Neuron (in vitro differentiated cells): ENCODE data around the gene SYNE1.

Experiments used
- H2AFZ ChIP-seq: one replicate; pipeline ENCODE4 v1.6.1; 2013; ENCODE audit warnings: low read depth, mild to moderate bottlenecking, inconsistent platforms, low read length, moderate library complexity
- H3K27me3 ChIP-seq: one replicate; pipeline ENCODE4 v1.6.1; 2013; ENCODE audit warnings: low read length; ENCODE audit not compliant: insufficient read depth
- H3K36me3 ChIP-seq: one replicate; pipeline ENCODE4 v1.6.1; 2013; ENCODE audit warnings: low read length; ENCODE audit not compliant: insufficient read depth
- H3K4me1 ChIP-seq: one replicate; pipeline ENCODE4 v1.6.1; 2013; ENCODE audit warnings: low read length; ENCODE audit not compliant: insufficient read depth
- H3K4me3 ChIP-seq: 2 replicates; pipeline ENCODE4 v1.5.1; 2013; ENCODE audit warnings: mild to moderate bottlenecking, low read length, moderate library complexity
- H3K9me3 ChIP-seq: one replicate; pipeline ENCODE4 v1.6.1; 2013; ENCODE audit warnings: low read length

SYNE1 gene

DNA sequence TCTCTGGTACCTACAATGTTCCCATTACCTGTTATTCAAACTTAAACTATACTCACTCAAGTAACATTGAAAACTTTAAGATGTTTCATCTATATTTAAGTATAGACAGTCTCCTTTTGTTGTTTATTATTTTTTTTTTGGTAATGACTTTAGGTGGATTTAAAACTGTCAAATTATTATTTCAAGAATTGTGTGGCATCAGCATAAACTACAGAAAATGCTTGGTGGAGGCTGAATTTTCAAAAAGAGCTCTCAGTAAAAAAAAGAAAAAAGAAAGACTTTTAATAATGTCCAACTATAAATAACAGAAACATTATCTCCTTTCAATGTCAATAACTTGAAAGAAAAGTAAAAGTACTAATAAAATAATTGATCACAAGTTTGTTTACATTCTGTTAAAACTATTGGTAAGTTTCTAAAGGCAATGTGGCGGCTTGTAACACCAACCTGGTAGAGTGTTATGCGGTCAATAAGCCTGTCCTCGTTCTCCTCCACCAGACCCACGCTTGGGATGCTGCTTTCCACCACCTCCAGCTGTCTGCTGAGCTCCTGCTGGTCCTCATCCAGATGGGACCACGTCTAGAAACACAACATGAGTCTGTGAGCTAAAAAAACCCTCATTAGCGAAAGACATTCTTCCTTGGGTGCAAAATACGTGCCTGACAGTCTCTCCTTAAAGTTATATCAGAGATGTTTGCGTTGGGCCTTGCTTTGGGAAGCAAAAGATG is 400.6 kb downstream of the SYNE1 start:
- Histone ChIP-seq H3K27me3 (no peaks in the 10 kb centered on the region), H3K4me1 (no peaks in the 10 kb centered on the region), H2AFZ (no peak overlapping the region), H3K36me3 (peaks cover 23% of the 10 kb centered on the region), H3K9me3 (no peaks in the 10 kb centered on the region), H3K4me3 (no peak overlapping the region)

DNA sequence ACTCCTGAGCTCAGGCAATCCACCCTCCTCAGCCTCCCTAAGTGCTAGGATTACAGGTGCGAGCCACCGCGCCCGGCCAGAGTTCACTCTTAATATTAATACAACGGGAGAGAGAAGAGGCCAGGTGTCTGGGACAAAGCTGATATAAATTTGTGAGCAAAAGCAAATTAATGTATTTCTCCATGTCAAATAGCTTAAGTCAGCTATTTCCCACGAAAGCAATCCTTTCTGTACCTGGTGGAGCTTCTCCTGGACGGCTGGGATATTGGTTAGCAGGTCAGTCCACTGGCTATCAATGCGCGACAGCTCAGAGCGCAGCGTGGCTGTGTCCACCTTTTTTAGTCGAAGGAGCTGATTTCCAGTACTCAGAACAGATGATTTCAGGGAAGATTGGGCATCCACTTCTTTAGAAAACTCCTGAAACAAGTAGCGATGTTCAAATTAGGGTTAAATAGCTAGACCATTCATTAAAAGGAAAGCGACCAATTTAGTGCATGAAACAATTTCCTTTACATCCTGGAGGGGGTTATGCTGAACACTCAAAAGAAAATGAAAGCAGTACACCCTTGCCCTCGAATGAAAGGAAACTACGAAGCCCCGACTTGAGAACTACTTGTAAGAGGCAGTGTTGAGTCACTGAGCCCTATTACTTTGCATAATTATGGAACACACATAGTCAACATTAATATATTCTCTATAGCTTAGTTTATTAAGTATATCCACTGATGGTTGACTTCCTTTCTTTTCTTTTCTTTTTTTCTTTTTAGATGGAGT is 403.4 kb downstream of the SYNE1 start:
- Histone ChIP-seq H3K4me3 (no peak overlapping the region), H3K36me3 (peaks cover 23% of the 10 kb centered on the region), H3K27me3 (no peaks in the 10 kb centered on the region), H2AFZ (no peak overlapping the region), H3K4me1 (no peaks in the 10 kb centered on the region), H3K9me3 (no peaks in the 10 kb centered on the region)

DNA sequence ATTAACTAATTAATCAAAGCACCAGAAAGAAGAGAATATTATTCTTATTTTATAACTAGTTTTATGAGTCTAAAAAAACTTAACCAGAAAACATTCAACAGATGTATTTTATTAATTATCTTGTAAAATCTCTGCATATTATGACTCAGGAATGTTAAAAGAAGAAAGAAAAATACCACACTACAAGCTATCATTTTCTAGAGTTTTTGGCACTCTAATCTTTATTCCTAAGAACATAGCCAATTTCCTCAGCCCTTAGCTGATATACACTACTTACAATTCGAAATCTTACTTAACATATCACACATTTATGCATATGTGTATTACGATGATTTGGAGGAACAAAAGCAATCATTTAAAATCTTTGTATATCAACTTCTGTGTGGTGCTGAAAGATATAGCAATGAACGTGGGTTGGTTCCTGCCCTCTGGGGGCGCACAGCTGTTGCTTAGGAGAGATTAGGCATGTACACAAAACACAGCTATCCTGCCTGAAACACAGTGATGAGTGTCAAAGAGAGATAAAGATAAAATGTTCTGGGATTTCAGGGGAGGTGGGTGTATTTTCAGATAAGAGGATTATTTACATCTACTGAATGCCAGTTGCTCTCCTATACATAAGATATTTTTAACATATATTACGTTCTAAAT is 404.5 kb downstream of the SYNE1 start:
- H3K4me1 ChIP-seq = no peaks in the 10 kb centered on the region
- H3K27me3 ChIP-seq = no peaks in the 10 kb centered on the region
- no peak overlapping the region for H2AFZ ChIP-seq
- H3K9me3 ChIP-seq = no peaks in the 10 kb centered on the region
- H3K36me3 ChIP-seq = peaks cover 19% of the 10 kb centered on the region
- H3K4me3 ChIP-seq = no peak overlapping the region

DNA sequence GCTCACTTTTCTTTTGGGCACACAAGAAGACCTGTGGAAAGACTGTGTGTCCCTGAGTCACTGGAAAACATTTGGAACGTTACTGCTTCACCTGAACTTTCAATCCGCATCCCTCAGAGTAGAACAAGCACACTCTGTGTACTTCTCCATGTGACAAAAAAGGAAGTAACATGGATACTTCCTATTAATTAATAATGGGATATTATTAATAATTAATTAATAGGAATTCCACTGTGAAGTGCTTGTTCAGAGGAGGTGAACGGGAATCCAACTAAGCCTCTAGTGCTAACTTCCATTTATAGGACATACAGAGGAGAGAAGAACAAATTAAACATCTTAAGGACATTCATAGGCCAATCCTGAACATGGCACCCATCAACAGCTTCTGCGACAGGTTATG is 407.8 kb downstream of the SYNE1 start:
- Histone ChIP-seq H2AFZ (no peak overlapping the region), H3K4me1 (no peaks in the 10 kb centered on the region), H3K36me3 (peaks cover 19% of the 10 kb centered on the region), H3K4me3 (no peak overlapping the region), H3K27me3 (no peaks in the 10 kb centered on the region), H3K9me3 (no peaks in the 10 kb centered on the region)

DNA sequence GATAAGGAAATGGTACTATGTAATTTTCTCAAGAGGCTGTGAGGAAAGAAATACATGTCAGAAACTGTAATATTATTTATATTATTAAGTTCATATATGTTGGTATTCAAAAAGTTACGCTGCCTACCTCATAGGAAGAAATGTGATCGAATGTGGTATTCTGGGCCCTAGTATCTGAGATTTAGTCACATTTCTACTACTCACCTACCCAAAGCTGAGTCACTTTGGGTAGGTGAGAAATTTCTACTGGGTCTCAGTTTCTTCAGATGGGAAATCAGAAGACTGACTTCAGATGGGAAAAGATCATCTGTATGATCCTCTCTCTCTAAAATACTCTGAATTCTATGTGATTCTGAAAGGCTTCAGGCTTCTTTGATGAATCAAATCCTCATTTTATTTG is 411.0 kb downstream of the SYNE1 start:
- Histone ChIP-seq H3K9me3 (peaks cover 13% of the 10 kb centered on the region), H3K27me3 (no peaks in the 10 kb centered on the region), H2AFZ (no peak overlapping the region), H3K36me3 (peaks cover 17% of the 10 kb centered on the region), H3K4me1 (no peaks in the 10 kb centered on the region), H3K4me3 (no peak overlapping the region)

DNA sequence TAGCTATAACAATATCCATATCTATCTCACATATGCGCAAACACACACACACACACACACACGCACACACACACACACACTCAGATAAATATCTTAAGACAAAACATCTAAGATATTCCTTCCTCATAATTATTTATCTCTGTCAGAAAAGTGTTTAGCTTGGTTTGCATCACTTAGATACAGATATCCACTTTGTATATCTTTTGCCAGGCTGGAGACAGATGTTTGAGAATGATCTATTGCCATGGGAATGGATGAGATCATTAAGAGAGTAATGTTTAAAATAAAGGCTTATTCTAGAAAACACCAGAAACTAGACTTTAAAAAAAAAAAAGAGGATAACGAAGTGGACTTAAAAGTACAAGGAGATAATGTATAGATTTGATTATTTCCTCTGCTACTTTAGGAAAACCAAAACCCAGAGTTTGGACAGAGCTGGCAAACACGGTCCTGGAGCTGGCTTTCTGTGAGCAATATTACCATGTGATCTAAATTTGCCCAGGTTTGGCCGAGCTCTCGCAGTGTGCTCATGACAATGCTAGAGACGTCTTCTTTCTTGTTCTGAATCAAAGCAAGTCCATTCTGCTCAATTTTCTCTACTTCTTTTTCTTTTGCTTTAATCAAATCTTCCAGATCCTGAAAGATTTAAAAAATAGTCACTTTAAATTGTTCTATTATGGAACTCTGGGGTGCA is 411.8 kb downstream of the SYNE1 start:
- H3K9me3 ChIP-seq = peaks cover 17% of the 10 kb centered on the region
- no peaks in the 10 kb centered on the region for H3K27me3 ChIP-seq
- H3K4me3 ChIP-seq = no peak overlapping the region
- no peak overlapping the region for H2AFZ ChIP-seq
- peaks cover 19% of the 10 kb centered on the region for H3K36me3 ChIP-seq
- no peaks in the 10 kb centered on the region for H3K4me1 ChIP-seq

DNA sequence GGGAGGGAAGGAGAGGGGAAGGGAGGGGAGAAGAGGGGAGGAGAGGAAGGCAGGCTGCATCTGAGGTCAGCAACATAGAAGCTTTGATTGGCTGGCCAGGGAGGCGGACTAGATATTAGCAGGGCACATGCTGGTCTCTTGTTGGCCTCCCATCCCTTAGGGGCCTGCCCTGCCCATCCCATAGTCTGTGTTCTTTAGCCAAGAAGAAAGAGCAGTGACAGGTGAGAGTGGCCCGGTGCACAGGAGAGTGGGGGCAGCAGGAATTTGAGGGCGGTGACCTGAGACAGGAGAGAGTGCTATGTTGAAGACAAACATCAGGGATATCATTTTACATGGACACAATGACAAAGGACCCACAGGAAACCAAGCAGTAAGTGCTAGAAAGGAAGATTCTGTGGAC is 413.5 kb downstream of the SYNE1 start:
- Histone ChIP-seq H3K36me3 (peaks cover 16% of the 10 kb centered on the region), H3K4me1 (no peaks in the 10 kb centered on the region), H3K4me3 (no peak overlapping the region), H3K9me3 (peaks cover 17% of the 10 kb centered on the region), H2AFZ (no peak overlapping the region), H3K27me3 (no peaks in the 10 kb centered on the region)

DNA sequence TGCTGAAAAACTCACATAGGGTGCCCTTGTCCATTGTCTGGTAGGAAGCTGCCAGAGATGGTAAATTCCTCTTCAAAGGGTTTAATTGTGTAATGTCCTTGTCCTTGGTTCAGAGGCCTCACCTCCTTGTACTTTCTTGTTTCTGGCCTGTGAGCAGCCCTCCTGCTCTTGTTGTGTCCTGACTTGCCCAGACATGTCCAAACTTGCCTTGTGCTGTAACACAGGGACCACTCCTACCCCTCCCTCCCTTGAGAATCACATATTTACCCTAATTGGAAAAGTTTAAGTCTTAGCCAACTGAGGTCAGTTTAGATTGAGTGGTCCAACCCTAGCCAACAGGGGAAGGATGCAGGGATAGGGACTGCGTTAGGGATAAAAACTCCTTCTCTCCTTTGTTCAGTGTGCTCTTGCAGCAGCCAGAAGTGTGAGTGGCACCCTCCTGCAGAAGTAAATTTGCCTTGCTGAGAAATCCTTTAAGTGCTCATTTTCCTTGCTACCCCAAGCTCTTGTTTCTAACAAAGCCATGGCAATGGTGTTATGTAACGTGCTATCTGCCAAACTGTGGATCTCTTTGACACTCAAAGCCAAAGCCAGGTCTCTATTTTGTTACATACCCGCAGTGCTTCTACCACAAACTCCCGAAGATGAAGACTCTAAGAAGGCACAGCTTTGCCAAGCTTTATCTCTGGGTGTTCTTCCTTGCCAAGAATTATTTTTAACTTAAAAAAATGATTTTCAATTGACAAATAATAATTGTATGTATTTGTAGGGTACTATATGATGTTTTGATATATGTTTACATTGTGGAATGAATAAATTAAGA is 415.1 kb downstream of the SYNE1 start:
- peaks cover 19% of the 10 kb centered on the region for H3K36me3 ChIP-seq
- peaks cover 17% of the 10 kb centered on the region for H3K9me3 ChIP-seq
- no peak overlapping the region for H2AFZ ChIP-seq
- H3K27me3 ChIP-seq = no peaks in the 10 kb centered on the region
- no peaks in the 10 kb centered on the region for H3K4me1 ChIP-seq
- H3K4me3 ChIP-seq = no peak overlapping the region

DNA sequence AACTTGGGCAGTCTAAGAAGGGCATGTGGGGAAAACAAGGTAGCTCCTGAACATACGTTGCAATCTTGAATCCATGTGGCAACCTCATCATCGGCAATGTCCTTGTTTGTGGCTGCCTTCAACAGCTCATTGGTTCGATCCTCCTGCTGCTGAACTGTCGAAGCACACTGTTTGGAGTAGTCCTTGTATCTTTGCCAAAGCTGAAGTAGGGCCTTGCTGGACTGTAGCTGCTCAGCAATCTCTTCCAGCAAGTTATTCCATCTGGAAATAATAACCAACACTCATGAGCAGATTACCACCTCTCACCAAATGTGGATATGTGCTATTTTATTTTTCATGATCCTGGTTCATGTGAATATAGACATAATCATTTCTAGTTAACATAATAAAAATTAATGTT is 416.4 kb downstream of the SYNE1 start:
- Histone ChIP-seq H3K4me3 (no peak overlapping the region), H3K4me1 (no peaks in the 10 kb centered on the region), H3K9me3 (peaks cover 17% of the 10 kb centered on the region), H3K36me3 (peaks cover 21% of the 10 kb centered on the region), H3K27me3 (no peaks in the 10 kb centered on the region), H2AFZ (no peak overlapping the region)

DNA sequence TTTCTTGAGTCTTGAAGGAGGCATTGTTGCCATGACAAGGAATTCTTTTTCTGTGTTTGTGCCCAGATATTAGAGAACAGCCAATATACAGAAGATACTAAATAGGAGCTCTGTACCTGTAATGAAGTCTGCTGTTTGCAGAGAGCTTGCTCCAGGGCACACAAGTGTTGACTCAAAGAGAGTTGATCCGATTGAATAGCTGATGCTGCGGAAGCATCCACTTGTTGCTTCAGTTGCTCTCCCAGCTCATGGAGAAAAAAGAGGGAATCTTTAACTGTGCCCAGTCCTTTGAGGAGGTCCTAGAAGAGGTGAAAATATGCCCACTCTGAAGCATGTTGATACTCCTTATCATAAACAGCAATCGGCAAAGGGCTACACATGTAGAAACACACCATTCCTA is 418.3 kb downstream of the SYNE1 start:
- H3K27me3 ChIP-seq = no peaks in the 10 kb centered on the region
- no peaks in the 10 kb centered on the region for H3K4me1 ChIP-seq
- H3K4me3 ChIP-seq = no peak overlapping the region
- no peak overlapping the region for H2AFZ ChIP-seq
- H3K36me3 ChIP-seq = peaks cover 22% of the 10 kb centered on the region
- peaks cover 17% of the 10 kb centered on the region for H3K9me3 ChIP-seq

DNA sequence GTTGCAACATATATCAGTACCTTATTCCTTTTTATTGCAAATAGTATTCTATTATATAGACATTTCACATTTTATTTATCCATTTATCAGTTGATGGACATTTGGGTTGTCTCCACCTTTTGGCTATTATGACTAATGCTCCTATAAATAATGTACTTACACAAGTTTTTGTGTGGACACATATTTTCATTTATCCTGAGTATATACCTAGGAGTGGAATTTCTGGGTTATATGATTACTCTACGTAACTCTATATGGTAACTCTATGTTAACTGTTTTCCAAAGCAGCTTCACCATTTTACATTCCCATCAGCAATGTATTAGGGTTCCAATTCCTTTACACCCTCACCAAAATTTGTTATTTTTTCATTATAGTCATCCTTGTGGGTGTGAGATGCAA is 424.7 kb downstream of the SYNE1 start:
- no peaks in the 10 kb centered on the region for H3K27me3 ChIP-seq
- H2AFZ ChIP-seq = no peak overlapping the region
- no peak overlapping the region for H3K4me3 ChIP-seq
- peaks cover 16% of the 10 kb centered on the region for H3K36me3 ChIP-seq
- no peaks in the 10 kb centered on the region for H3K4me1 ChIP-seq
- H3K9me3 ChIP-seq = no peaks in the 10 kb centered on the region

DNA sequence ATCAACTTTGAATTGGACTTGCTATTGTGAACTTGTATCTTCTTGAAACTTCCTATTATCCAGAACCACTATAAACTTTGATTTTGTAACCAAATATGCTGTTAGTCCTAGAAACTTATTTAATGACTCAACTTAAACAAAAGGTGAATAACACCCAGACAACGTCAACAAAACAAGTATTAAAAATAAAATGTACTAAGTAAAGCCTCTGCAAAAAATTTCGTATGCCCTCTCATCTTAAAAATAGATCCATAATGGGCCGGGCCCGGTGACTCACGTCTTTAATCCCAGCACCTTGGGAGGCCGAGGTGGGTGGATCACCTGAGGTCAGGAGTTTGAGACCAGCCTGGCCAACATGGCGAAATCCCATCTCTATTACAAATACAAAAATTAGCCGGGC is 428.0 kb downstream of the SYNE1 start:
- Histone ChIP-seq H3K4me3 (no peak overlapping the region), H3K36me3 (peaks cover 13% of the 10 kb centered on the region), H3K27me3 (no peaks in the 10 kb centered on the region), H2AFZ (no peak overlapping the region), H3K4me1 (no peaks in the 10 kb centered on the region), H3K9me3 (no peaks in the 10 kb centered on the region)
